M059J (cell line): ENCODE results near the gene FBXW10. TPM values are rescaled to one million over a fixed set of nuclear protein-coding genes. Genes with fewer than 3 reads are reported as not detected.
A peak's percentile ranks its signal among the peaks of the same experiment; 100 is the strongest.
"Not testable (repeated sequence)": the region's sequence is repeated elsewhere in the genome, so short reads cannot be mapped to it uniquely, and the experiment has no call there.

Experiments used
- DNase-seq: peaks from one replicate; pipeline ENCODE4 v3.0.0-alpha.2; 2012; ENCODE audit warnings: low read depth
- total RNA-seq: library from RNA; depleted of rRNA; stranded (reverse); fragments of >200 nt; shearing (Covaris generic); gene quantifications from 2 replicates; pipeline ENCODE4 v1.2.3, GENCODE V29; 2014; rRNA removed

The FBXW10 gene, protein sequence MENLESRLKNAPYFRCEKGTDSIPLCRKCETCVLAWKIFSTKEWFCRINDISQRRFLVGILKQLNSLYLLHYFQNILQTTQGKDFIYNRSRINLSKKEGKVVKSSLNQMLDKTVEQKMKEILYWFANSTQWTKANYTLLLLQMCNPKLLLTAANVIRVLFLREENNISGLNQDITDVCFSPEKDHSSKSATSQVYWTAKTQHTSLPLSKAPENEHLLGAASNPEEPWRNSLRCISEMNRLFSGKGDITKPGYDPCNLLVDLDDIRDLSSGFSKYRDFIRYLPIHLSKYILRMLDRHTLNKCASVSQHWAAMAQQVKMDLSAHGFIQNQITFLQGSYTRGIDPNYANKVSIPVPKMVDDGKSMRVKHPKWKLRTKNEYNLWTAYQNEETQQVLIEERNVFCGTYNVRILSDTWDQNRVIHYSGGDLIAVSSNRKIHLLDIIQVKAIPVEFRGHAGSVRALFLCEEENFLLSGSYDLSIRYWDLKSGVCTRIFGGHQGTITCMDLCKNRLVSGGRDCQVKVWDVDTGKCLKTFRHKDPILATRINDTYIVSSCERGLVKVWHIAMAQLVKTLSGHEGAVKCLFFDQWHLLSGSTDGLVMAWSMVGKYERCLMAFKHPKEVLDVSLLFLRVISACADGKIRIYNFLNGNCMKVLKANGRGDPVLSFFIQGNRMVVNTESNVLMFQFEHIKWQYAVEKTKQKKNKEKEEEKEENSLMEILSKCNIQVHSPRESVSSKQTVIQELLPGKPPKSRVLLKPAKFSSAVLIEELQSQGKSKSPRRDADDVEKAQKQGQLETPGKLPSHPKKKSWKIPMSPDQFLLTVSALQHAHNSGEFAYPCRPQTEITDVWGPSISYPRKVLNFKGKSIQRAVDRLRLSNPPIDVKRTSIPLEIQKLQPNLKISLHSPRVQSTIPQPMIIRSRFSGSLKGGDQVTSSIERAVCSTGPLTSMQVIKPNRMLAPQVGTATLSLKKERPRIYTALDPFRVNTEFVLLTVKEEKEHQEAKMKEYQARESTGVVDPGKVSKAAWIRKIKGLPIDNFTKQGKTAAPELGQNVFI
- 0.07 TPM in 1 of 2 replicates, not detected in the other for total RNA-seq

- DNase-seq, result not testable (repeated sequence)
These were observed at the start of gene FBXW10 for GRCh38 chr17:18743699-18744421. Gene FBXW10 (plus strand): TSS chr17:18744054. CDS start chr17:18744245, 191 bp downstream.

DNA sequence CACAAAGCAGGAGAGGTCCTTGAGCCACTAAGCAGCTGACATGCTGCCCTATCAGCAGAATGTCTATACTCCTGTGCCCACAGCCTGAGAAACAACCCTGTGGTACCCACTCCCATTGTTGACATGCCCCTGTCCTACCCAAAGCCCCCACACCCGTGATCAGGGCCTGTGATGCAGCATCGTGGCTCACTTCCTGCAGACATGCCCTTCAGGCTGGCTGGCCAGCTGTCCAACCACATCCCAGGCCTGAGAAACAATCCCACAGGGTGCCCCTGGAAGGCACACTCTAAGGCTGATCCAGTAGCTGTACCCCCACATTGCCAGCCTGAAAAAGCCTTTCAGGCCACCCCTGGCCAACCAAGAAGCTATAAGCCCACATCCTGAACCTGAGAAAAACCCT, 48.7 kb upstream of the FBXW10 start:
- not testable (repeated sequence) for DNase-seq

DNA sequence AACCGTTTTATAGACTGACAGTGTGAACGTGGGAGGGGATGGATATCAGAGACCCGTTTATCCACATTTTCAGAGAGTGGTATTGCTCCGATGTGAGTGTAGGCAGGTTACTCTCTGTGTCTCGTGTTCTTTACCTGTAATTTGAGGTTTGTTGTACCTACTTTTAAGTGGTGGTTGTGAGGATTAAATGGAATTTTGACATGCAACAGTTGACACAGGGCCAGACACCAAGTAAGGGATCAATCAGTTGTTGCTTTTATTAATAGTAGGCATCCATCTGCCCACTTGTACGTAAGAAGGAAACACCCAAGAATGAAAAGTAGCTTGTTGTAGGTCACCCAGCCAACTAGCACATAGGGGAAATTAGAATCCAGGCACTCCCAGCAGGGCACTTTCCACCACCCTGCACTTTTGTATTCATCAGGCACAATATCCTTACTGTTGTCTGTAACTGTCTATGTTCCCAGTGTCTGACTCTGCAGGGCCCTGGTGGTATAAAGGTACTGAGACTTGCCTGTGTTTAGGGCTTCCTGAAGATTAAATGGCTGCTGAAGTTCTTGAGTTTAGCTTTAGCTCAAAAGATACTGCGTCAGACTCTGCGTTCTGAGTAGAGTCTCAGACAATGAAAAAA, 45.3 kb upstream of the FBXW10 start:
- DNase-seq, result not testable (repeated sequence)

DNA sequence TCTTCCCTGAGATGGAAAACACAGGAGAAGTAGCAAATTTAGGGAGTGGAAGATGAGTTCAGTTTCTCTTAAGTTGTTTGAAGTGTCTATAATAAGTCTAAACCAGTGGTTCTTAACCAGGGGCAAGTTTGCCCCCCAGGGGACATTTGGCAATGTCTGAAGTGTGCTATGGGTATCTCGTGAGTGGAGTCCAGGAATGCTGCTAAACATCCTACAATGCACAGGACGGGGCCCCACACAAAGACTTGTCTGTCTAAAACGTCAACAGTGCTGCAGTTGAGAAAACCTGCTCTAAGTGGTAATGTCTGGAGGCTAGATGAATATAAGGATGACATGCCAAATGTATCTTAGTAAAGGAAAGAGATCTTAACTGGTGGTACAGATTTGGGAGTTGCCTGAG, 37.9 kb upstream of the FBXW10 start:
- not testable (repeated sequence) for DNase-seq

- not testable (repeated sequence) for DNase-seq
These were observed 35.6 kb upstream of the FBXW10 start for GRCh38 chr17:18708215-18708614.

DNA sequence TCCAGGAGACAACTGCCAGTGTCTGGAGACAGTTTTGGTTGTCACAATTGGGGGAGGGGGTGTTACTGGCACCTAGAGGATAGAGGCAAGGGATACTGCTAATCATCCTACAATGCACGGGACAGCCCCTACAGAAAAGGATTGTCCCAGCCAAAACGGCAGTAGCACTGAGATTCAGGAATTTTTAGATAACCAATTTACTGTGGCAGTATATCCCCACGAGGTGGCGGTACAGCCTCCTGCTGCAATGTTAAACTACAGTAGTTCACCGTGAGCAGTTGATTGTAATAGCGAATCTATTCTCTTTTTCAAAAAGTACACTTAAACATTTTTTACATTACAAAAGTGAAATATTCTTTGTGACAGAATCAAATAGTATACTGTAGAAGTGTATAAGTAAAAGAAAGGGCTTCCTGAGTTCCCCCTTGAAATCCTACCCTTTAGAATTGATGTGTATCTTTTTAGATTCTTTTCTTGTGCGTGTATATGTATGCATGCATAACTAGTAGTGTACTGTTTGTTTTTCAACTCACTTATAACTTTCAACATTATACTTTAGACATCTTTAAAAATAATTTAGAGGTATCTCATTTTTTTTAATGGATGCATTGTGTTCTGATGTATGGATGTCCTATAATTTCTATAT, 31.4 kb upstream of the FBXW10 start:
- peak; percentile 55 for DNase-seq

GRCh38 chr17:18718643-18719427, 25.0 kb upstream of the FBXW10 start:
- DNase-seq, result peak; percentile 81

GRCh38 chr17:18719428-18720110, 24.3 kb upstream of the FBXW10 start:
- DNase-seq, result not testable (repeated sequence)

GRCh38 chr17:18721775-18722547, 21.9 kb upstream of the FBXW10 start:
- DNase-seq, result not testable (repeated sequence)

DNA sequence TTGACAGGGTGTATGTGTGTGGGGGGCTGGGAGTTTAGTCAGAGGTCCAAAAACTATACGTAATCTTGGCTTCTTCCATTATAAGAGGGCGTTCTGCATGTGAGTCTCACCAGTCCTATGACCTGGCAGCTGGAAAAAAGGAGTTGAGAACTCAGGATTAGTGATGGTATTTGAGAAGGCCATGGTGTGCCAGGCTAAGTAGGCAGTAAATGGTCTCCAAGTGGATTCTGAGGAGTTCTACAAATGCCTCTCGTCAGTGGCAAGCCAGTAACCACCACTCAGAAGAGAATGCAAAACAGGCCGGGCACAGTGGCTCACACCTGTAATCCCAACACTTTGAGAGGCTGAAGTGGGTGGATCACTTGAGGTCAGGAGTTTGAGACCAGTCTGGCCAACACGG, 21.2 kb upstream of the FBXW10 start:
- not testable (repeated sequence) for DNase-seq

DNA sequence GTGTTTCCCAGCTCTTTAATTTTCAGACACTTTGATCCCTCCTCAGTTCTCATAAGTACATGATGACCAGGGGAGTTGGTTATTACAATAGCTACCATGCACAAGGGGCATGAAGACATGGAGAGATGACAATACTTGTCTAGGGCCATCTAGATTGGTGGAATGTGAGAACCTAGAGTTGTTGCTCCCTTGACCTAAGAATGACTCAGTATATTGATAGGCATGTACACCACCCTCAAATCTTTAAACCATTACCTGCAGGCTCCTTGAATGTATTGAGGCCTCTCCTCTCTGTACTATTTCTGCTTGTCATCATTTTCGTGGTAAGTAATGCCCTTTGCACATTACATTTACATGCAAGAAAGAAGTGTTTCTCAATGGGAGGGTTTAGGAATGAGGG, 20.3 kb upstream of the FBXW10 start:
- peak; percentile 6 for DNase-seq

GRCh38 chr17:18732438-18732837, 11.4 kb upstream of the FBXW10 start:
- DNase-seq, result peak; percentile 3

DNA sequence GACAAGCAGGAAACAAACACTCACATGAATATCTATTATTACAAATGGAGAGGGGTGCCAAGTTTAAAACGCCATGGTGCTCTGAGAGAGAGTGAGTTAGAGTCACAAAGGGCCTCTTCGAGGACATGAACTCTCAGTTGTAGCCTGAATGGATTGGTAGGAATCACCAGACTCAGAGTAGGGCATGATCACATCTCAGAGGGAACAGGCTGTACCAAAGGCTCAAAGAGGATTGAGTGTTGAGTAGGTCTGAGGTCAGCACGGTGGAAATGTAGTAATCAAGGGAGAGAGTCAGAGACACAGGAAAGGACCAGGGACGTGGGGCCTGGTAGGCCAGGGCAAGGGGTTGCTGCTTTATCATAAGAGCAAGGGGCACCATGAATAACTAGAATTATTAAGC, 10.5 kb upstream of the FBXW10 start:
- not testable (repeated sequence) for DNase-seq

- not testable (repeated sequence) for DNase-seq
These were observed 4.0 kb upstream of the FBXW10 start for GRCh38 chr17:18739616-18740391.

- DNase-seq, result not testable (repeated sequence)
These were observed 2.6 kb upstream of the FBXW10 start for GRCh38 chr17:18741228-18741627.

DNA sequence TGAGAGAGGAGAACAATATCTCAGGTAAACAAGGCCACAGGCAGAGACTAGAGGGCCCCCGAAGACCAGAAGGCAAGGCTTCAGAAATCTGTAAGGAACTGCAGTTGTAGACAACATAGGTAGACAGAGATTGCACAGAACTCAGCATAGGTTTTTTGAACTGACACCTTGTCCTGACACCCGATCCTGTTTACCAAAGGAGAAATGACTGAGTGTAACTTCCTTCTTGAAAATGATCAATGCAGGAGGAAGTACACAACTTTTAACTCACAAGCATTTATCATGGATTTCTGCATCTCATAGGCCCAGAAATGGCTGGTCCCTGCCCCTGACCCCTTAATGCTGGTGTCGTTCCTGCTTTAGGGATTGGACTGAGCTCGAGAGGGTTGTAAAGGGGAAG, 872 bp downstream of the FBXW10 start:
- DNase-seq, result not testable (repeated sequence)

GRCh38 chr17:18746551-18746950, 2.7 kb downstream of the FBXW10 start:
- DNase-seq, result not testable (repeated sequence)
